Stomach (tissue), 4 donors: ENCODE measurements around the gene SF3A2.

Experiments
- CTCF ChIP-seq, 7 experiments: fragments of 450-650 bp in 4 of 7; fragments of 200-600 bp in 3 of 7; sonication (generic) in 3 of 7; IDR thresholded peaks; one replicate each; pipeline ENCODE4 v1.5.1; 2016 to 2019; ENCODE audit warnings: antibody characterized with exemption in 7 of 7, control low read depth in 2 of 7, mild to moderate bottlenecking in 1 of 7
- POLR2A ChIP-seq, 4 donors: fragments of 450-650 bp; IDR thresholded peaks; one replicate each; pipeline ENCODE4 v1.6.1; 2016; ENCODE audit warnings: antibody characterized with exemption in 4 of 4, control low read depth in 2 of 4, mild to moderate bottlenecking in 1 of 4, moderate library complexity in 1 of 4

DNA sequence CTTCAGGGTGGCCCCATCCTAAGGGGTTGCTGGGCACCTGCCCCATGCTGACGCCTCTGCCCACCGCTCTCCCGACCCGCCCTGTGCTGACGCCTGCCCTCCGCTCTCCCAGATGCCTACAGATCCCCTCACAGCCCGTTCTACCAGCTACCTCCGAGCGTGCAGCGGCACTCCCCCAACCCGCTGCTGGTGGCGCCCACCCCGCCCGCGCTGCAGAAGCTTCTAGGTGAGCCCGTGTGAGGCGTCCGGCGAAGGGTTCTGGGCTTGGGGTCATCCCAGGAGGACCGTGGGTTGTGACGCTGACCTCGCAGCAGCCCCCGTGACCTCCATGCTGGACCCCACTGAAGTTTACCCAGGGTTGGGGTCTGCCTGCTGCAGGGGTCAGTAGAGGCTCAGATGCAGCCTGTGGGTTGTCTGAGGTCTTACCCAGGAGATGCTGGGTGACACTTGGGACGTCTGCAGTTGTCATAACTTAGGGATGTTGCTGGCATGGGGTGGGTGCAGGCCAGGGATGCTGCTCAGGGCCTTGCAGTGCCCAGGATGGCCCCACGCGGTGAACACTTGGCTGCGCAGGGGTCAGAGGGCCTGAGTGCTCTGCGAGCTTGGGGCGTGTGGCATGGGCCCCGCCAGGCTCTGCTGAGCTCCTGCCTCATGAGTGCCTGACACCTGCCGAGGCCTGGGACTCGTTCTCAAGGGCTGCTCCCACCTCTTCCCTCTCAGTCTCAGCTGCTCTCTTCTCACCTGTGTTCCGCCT lies 25.5 kb upstream of the SF3A2 start:
- no peak for TF ChIP-seq CTCF (IDR thresholded peaks at IDR 0.05)
- no peak for TF ChIP-seq POLR2A (IDR thresholded peaks at IDR 0.05)
